NCI-H187 (cell line): ENCODE data around the gene CFD.
"Not testable (repeated sequence)": the region's sequence is repeated elsewhere in the genome, so short reads cannot be mapped to it uniquely, and the experiment has no call there.

Experiments
- DNase-seq, 2 experiments: peaks; one replicate each; lab custom pipeline; 2025; lab: John Stamatoyannopoulos, UW

CFD gene

DNA sequence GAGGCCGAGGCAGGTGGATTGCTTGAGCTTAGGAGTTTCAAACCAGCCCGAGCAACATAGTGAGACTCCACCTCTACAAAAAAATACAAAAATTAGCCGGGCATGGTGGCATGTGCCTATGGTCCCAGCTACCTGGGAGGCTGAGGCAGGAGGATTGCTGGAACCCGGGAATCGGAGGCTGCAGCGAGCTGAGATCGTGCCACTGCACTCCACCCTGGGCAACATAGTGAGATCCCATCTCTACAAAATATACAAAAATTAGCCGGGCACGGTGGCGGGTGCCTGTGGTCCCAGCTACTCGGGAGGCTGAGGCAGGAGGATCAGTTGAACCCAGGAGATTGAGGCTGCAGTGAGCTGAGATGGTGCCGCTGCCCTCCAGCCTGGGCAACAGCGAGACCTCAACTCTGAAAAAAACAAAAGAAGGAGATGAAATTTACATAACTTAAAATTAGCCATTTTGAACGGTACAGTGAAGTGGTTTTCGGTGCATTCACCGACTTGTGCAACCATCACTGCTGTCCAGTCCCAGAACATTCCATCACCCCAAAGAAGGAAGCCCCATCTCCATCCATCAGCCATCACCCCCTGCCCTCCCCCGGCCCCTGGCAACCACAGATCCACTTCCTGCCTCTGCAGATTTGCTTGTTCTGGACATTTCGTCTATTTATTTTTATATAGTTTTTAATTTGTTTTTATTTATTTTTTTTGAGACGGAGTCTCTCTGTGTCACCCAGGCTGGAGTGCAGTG lies 33.4 kb upstream of the CFD start:
- DNase-seq, result no peak

DNA sequence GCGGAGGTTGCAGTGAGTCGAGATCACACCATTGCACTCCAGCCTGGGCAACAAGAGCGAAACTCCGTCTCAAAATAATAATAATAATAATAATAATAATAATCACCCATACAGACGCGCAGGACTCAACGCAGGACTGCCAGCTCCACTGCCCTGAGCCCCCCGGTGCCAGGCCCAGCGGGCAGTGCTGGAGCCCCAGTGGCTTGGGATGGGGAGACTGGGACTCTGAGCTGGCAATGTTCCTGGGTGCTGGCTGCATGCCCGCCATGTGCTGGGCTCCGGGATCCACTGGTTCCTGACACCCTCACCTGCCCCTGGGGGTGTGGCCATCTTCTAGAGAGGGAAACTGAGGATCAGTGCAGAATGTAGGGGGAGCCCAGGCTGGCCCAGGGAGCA lies 32.2 kb upstream of the CFD start:
- DNase-seq, result no peak

DNA sequence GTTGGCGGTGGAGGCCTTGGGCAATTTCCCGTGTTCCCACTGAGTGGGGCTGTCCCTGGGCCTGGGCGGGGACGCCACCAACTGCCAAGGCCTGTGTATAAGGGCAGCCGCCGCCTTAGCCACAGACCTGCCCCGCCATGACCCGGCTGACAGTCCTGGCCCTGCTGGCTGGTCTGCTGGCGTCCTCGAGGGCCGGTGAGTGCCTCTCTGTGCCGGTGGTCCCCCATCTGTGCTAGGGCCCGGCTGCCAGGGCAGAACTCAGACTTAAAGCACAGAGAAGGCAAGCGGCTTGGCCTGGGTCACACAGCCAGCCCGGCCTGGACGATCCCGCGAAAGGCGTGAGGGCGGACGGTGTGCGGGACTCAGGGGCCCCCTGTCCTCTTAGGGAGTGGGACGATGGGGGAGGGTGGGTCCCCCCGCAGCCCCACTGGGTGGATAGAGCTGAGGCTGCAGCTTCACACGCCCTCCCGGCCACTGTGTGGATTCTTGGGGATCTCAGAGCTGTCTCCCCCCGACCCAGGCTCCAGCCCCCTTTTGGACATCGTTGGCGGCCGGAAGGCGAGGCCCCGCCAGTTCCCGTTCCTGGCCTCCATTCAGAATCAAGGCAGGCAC lies 31.6 kb upstream of the CFD start, which contains the start of gene AZU1:
AZU1 (plus strand) TSS at position 128 of the 612 bp plus-strand sequence; CDS start at position 138, 10 bp downstream.
- DNase-seq, result no peak

GRCh38 chr19:829129-829758 lies 30.2 kb upstream of the CFD start:
- DNase-seq, result no peak

GRCh38 chr19:831407-832369 lies 27.8 kb upstream of the CFD start:
- DNase-seq, result no peak

DNA sequence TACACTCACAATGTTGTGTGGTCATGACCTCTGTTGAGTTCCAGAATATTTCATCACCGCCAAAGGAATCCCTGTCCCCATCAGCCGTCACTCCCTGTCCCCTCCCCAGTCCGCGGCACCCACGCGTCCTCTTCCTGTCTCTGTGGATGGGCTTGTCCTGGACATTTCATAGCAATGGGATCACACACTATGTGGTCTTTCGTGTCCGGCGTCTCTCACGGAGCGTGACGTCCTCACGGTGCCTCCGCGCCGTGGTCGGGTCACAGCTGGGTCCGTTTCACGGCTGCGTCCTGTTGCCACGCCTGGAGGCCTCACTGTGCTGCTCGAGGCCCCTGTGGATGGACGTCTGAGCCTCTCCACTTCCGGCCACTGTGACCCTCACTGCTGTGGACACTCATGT lies 25.2 kb upstream of the CFD start:
- DNase-seq, result no peak

DNA sequence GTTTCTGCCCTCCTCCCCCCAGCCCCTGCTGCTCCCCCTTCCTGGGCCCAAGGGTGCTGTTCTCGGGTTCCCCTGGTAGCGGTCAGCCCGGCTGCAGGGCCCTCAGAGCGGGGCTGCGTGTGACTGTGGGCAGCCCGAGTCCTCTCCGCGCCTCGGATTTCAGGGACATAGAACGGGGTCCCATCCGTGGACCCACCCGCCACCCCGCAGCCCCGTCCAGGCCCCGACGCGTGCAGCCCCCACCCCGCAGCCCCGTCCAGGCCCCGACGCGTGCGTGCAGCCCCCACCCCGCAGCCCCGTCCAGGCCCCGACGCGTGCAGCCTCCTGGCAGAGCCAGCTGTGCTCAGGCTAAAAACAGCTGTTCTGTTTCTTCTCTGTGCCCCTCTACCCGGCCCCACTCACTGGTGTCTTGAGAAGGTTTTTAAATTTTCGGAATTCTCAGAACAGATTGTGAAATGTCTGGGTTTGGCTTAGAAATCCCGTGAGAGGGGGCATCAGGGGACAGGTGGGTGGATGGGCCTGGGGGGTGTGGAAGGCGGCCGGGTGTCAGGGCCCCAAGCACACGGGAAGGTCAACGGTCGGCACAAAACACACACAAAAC lies 24.2 kb upstream of the CFD start:
- no peak for DNase-seq

DNA sequence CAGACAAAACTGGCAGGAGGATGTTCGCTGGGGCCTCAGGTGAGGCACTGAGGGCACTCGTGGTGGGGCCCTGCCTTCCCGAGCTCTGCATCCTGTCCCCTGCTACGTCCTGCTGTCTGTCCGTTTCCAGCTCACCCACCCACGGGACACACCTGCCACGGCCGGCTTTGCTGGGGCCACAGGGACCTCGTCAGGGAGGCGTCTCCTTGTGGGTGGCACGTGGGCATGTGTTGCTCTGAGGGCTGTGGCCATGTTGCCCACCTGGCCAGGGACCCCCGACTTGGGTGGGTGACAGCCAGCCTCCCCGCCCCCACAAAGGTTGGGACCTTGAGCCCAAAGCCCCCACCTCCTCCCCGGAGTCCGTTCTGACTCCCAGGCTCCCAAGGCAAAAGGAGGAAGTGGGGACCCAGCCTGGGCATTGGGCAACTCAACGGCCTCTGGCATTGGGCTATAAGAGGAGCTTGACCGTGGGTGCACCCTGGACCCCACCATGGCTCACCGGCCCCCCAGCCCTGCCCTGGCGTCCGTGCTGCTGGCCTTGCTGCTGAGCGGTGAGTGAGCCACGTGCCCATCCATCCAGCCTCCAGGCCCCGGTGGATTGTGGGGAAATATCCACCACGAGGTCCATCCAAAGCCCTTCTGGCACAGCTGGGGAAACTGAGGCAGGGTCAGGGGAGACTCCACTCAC lies 18.8 kb upstream of the CFD start, which contains the start of gene PRTN3:
PRTN3 (plus strand) TSS at position 481 of the 688 bp plus-strand sequence; CDS start at position 491, 10 bp downstream.
- DNase-seq, result no peak

- DNase-seq, result not testable (repeated sequence)
Measured at GRCh38 chr19:842802-843179, 16.7 kb upstream of the CFD start.

GRCh38 chr19:843180-843835 lies 16.2 kb upstream of the CFD start:
- no peak for DNase-seq

- no peak for DNase-seq
Measured at GRCh38 chr19:843836-844545, 15.5 kb upstream of the CFD start.

DNA sequence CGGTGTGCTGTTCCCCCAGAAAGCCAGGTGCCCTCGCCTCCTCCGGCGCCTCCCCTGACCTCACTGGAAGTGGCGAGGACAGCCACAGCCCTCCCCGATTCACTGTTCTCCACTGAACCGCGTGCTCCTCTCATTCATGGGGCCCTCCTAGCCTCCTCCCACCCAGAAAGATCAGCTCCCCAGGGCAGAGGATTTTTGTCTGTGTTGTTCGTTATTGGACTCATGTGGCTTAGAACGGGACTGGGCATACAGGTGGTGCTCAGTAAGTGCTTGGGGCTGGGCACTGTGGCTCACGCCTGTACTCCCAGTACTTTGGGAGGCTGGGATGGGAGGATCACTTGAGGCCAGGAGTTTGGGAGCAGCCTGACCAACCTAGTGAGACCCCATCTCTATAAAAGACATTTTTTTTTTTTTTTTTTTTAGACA lies 14.9 kb upstream of the CFD start:
- DNase-seq, result no peak

GRCh38 chr19:845707-846521 lies 13.6 kb upstream of the CFD start:
- no peak for DNase-seq

- no peak for DNase-seq
Measured at GRCh38 chr19:848386-848921, 11.0 kb upstream of the CFD start.

- DNase-seq, result not testable (repeated sequence)
Measured at GRCh38 chr19:849195-849594, 10.3 kb upstream of the CFD start.

- no peak for DNase-seq
Measured at GRCh38 chr19:850221-850978, 9.1 kb upstream of the CFD start.

- no peak for DNase-seq
Measured at GRCh38 chr19:850979-851335, 8.5 kb upstream of the CFD start.
